Large intestine (tissue), 3 donors: Measurements from ENCODE around the gene CEBPB. TPM values are rescaled to one million over a fixed set of nuclear protein-coding genes. Genes with fewer than 3 reads are reported as not detected.

Experiments
- DNase-seq, 2 donors: peaks; one replicate each; pipeline versions ENCODE4 v3.0.0 to v3.0.0-alpha.2; 2013
- H3K27ac ChIP-seq: one replicate; pipeline ENCODE4 v1.5.1; 2013; ENCODE audit warnings: low read length
- H3K27me3 ChIP-seq: 2 replicates; pipeline ENCODE4 v1.6.1; 2013; ENCODE audit warnings: low read length; ENCODE audit not compliant: control insufficient read depth, insufficient read depth
- H3K36me3 ChIP-seq: 2 replicates; pipeline ENCODE4 v1.6.1; 2013; ENCODE audit warnings: low read length; ENCODE audit not compliant: control insufficient read depth, insufficient read depth
- H3K4me1 ChIP-seq: one replicate; pipeline ENCODE4 v1.6.1; 2013; ENCODE audit warnings: low read length; ENCODE audit not compliant: control insufficient read depth, insufficient read depth
- H3K4me3 ChIP-seq: one replicate; pipeline ENCODE4 v1.5.1; 2013; ENCODE audit warnings: low read length
- H3K9me3 ChIP-seq: one replicate; pipeline ENCODE4 v1.6.1; 2013; ENCODE audit warnings: mild to moderate bottlenecking, low read depth, low read length, moderate library complexity; ENCODE audit not compliant: control insufficient read depth
- WGBS: methylation state at CpG from one replicate; pipeline ENCODE4 v1.1.5; 2013; ENCODE audit warnings: low lambda C conversion rate; ENCODE audit not compliant: insufficient coverage; 5-methylcytosine and 5-hydroxymethylcytosine counted together
- polyA plus RNA-seq: library from polyadenylated mRNA; unstranded; fragments of 120-200 nt; gene quantifications from one replicate; pipeline ENCODE4 v1.2.1, GENCODE V29; 2013

CEBPB gene
- polyA plus RNA-seq, 1 donor: 28.4 TPM

- Histone ChIP-seq H3K27me3 (no peaks in the 10 kb centered on the region), H3K27ac (no peak overlapping the region), H3K4me1 (no peaks in the 10 kb centered on the region), H3K9me3 (no peaks in the 10 kb centered on the region), H3K4me3 (no peak overlapping the region), H3K36me3 (no peaks in the 10 kb centered on the region)
- DNase-seq: no peak
- no CpG with 5 or more reads among the region's 7 CpGs for WGBS
Observed at GRCh38 chr20:50230184-50230583, 39.6 kb downstream of the CEBPB start.

- no peak overlapping the region for H3K27ac ChIP-seq
- H3K36me3 ChIP-seq: no peaks in the 10 kb centered on the region
- no CpG with 5 or more reads among the region's 9 CpGs for WGBS
- H3K4me1 ChIP-seq: no peaks in the 10 kb centered on the region
- no peak for DNase-seq
- H3K4me3 ChIP-seq: no peak overlapping the region
- no peaks in the 10 kb centered on the region for H3K9me3 ChIP-seq
- no peaks in the 10 kb centered on the region for H3K27me3 ChIP-seq
Observed at GRCh38 chr20:50230871-50231560, 40.4 kb downstream of the CEBPB start.

- Histone ChIP-seq H3K4me1 (no peaks in the 10 kb centered on the region), H3K27ac (no peak overlapping the region), H3K27me3 (no peaks in the 10 kb centered on the region), H3K4me3 (no peak overlapping the region), H3K36me3 (no peaks in the 10 kb centered on the region), H3K9me3 (no peaks in the 10 kb centered on the region)
- DNase-seq: no peak
- WGBS: no CpG with 5 or more reads among the region's 6 CpGs
Observed at GRCh38 chr20:50231854-50232253, 41.2 kb downstream of the CEBPB start.

- Histone ChIP-seq H3K27ac (no peak overlapping the region), H3K4me1 (no peaks in the 10 kb centered on the region), H3K36me3 (no peaks in the 10 kb centered on the region), H3K9me3 (no peaks in the 10 kb centered on the region), H3K4me3 (no peak overlapping the region), H3K27me3 (no peaks in the 10 kb centered on the region)
- no peak for DNase-seq
- 100% methylated on average over 1 of the region's 7 CpGs for WGBS
Observed at GRCh38 chr20:50232651-50233324, 42.2 kb downstream of the CEBPB start.

GRCh38 chr20:50233325-50234212 is 42.9 kb downstream of the CEBPB start:
- no CpG with 5 or more reads among the region's 19 CpGs for WGBS
- H3K9me3 ChIP-seq: no peaks in the 10 kb centered on the region
- no peaks in the 10 kb centered on the region for H3K27me3 ChIP-seq
- no peaks in the 10 kb centered on the region for H3K4me1 ChIP-seq
- H3K36me3 ChIP-seq: no peaks in the 10 kb centered on the region
- no peak for DNase-seq
- no peak overlapping the region for H3K4me3 ChIP-seq
- no peak overlapping the region for H3K27ac ChIP-seq

GRCh38 chr20:50234288-50234687 is 43.7 kb downstream of the CEBPB start:
- no peak overlapping the region for H3K4me3 ChIP-seq
- no peaks in the 10 kb centered on the region for H3K27me3 ChIP-seq
- H3K4me1 ChIP-seq: no peaks in the 10 kb centered on the region
- no peak for DNase-seq
- H3K36me3 ChIP-seq: no peaks in the 10 kb centered on the region
- WGBS: no CpG with 5 or more reads among the region's 12 CpGs
- H3K9me3 ChIP-seq: no peaks in the 10 kb centered on the region
- no peak overlapping the region for H3K27ac ChIP-seq

GRCh38 chr20:50237349-50237748 is 46.7 kb downstream of the CEBPB start:
- DNase-seq: no peak
- Histone ChIP-seq H3K27me3 (no peaks in the 10 kb centered on the region), H3K4me1 (no peaks in the 10 kb centered on the region), H3K36me3 (no peaks in the 10 kb centered on the region), H3K9me3 (no peaks in the 10 kb centered on the region), H3K27ac (no peak overlapping the region), H3K4me3 (no peak overlapping the region)
- no CpG with 5 or more reads among the region's 4 CpGs for WGBS

- Histone ChIP-seq H3K27ac (no peak overlapping the region), H3K4me3 (no peak overlapping the region), H3K4me1 (peaks cover 5% of the 10 kb centered on the region), H3K27me3 (no peaks in the 10 kb centered on the region), H3K36me3 (no peaks in the 10 kb centered on the region), H3K9me3 (no peaks in the 10 kb centered on the region)
- WGBS: 82% methylated on average over 3 of the region's 19 CpGs
- no peak for DNase-seq
Observed at GRCh38 chr20:50238081-50238800, 47.6 kb downstream of the CEBPB start.

GRCh38 chr20:50240092-50240491 is 49.5 kb downstream of the CEBPB start:
- H3K36me3 ChIP-seq: no peaks in the 10 kb centered on the region
- H3K4me3 ChIP-seq: no peak overlapping the region
- no peaks in the 10 kb centered on the region for H3K27me3 ChIP-seq
- H3K27ac ChIP-seq: no peak overlapping the region
- DNase-seq: no peak
- H3K9me3 ChIP-seq: no peaks in the 10 kb centered on the region
- 60% methylated on average over 3 of the region's 9 CpGs for WGBS
- H3K4me1 ChIP-seq: peaks cover 10% of the 10 kb centered on the region

GRCh38 chr20:50242178-50242514 is 51.5 kb downstream of the CEBPB start:
- no peak overlapping the region for H3K4me3 ChIP-seq
- no peak overlapping the region for H3K27ac ChIP-seq
- H3K9me3 ChIP-seq: no peaks in the 10 kb centered on the region
- peaks cover 16% of the 10 kb centered on the region for H3K4me1 ChIP-seq
- no peaks in the 10 kb centered on the region for H3K36me3 ChIP-seq
- WGBS: no CpG with 5 or more reads among the region's 6 CpGs
- no peaks in the 10 kb centered on the region for H3K27me3 ChIP-seq
- no peak for DNase-seq
